GM15510 (cell line): Measurements from ENCODE around the gene SSNA1.

ENCODE experiments used
- POLR2A ChIP-seq: IDR thresholded peaks from 3 replicates; pipeline ENCODE4 v1.6.1; 2011; ENCODE audit warnings: borderline replicate concordance; ENCODE audit not compliant: insufficient read length; ENCODE audit errors: extremely low read depth

Gene SSNA1

DNA sequence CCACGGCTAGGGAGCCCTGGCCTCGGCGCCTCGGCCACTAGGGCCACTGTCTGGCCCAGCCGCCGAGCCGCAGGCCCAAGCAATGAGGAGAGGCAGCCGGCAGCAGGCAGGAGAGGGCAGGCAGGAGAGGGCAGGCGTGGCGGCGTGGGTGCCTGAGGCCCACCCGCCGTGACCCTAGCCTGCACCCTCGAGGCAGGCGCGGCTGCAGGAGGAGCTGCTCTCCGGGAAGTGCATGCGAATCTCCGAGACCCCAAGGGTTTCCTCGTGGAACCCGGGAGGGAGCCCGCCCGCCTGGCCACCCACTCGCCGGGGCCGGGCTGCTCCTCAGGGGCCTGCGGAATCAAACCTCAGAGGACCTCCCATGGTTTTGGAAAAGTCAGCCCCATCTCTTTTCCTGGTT, 40.2 kb upstream of the SSNA1 start:
- no peak for TF ChIP-seq POLR2A

DNA sequence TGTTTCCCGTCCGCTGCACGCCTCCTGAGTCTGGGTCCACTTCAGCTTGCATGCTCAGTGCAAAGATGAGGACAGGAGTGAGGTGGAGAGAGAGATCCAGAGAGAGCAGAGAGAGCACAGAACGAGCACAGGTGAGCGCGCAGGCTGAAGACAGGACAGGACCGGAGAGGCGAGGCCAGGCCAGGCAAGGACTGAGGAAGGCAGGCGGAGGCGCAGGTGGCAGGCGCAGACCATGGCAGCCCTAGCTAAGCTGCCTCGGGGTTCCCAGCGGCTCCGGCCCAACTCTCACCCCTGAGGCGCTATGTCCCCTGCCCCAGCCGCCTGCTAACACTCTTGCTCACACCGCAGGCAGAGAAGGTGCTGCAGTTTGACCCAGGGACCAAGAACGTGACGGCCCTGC, 39.8 kb upstream of the SSNA1 start:
- TF ChIP-seq POLR2A, result no peak

DNA sequence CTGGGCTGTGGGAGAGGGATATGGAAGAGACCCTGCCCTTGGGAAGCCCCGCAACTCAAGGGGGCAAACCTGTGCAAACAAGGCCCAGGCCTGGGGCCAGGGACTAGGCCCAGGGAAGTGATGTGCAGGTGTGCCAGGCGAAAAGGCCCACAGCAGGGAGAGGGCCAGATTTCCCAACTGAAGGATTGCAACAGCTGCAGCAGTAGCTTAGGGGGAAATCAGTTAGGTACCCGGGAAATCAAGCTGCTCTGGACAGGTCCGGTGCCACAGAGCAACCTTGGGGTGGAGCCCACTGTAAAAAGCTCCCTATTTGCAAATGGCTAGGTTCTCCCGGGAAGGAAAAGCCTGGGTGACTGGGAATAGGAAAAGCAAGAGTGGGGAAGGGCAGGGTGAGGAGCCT, 39.1 kb upstream of the SSNA1 start:
- no peak for TF ChIP-seq POLR2A

DNA sequence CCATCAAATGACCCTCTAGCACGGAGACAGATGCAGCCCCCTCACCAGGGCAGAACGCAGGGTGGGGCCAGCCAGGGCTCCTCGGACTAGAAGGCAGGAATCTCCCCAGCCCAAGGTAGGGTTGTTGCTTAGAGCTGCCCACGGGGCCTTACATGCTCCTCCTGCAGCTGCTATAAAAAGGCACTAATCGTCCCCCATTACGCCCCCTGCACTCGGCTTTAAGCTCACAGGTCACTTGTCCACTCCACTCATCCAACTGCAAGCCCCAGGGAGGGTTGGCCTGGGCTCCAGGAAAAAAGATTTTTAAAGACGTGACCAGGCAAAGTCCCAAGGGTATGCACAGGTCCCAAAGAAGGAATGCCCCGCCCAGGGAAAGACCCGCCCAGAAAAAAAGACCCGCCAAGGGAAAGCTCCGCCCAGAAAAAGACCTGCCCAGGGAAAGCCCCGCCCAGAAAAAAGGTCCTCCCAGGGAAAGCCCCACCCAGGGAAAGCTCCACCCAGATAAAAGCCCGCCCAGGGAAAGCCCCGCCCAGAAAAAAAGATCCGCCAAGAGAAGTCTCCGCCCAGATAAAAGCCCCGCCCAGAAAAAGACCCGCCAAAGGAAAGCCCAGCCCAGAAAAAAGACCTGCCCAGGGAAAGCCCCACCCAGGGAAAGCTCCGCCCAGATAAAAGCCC, 38.4 kb upstream of the SSNA1 start:
- TF ChIP-seq POLR2A, result no peak

DNA sequence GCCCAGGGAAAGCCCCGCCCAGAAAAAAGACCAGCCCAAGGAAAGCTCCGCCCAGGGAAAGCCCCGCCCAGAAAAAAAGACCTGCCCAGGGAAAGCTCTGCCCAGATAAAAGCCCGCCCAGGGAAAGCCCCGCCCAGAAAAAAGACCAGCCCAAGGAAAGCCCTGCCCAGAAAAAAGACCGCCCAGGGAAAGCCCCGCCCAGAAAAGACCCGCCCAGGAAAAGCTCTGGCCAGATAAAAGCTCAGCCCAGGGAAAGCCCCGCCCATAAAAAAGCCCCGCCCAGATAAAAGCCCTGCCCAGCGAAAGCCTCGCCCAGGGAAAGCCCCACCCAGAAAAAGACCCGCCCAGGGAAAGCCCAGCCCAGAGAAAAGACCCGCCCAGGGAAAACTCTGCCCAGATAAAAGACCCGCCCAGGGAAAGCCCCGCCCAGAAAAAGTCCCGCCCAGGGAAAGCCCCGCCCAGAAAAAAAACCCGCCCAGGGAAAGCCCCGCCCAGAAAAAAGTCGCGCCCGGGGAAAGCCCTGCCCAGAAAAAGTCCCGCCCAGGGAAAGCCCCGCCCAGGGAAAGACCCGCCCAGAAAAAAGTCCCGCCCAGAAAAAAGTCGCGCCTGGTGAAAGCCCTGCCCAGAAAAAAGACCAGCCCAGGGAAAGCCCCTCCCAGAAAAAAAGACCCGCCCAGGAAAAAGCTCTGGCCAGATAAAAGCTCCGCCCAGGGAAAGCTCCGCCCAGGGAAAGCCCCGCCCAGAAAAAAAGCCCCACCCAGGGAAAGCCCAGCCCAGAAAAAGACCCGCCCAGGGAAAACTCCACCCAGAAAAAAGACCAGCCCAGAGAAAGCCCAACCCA, 37.6 kb upstream of the SSNA1 start:
- no peak for TF ChIP-seq POLR2A

DNA sequence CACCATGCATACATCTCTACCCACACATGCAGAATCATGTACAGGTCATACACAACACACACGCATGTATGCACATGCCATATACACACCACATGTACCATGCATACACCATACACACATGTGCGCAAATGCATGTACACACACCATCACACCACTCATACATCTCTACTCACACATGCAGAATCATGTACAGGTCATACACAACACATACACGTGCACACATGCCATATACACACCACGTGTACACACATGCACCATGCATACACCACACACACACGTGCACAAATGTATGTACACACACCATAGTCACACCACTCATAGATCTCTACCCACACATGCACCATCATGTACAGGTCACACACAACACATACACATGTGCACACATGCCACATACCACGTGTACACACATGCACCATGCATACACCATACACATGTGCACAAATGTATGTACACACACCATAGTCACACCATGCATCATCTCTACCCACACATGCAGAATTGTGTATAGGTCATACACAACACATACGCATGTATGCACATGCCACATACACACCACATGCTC, 35.6 kb upstream of the SSNA1 start:
- no peak for TF ChIP-seq POLR2A

DNA sequence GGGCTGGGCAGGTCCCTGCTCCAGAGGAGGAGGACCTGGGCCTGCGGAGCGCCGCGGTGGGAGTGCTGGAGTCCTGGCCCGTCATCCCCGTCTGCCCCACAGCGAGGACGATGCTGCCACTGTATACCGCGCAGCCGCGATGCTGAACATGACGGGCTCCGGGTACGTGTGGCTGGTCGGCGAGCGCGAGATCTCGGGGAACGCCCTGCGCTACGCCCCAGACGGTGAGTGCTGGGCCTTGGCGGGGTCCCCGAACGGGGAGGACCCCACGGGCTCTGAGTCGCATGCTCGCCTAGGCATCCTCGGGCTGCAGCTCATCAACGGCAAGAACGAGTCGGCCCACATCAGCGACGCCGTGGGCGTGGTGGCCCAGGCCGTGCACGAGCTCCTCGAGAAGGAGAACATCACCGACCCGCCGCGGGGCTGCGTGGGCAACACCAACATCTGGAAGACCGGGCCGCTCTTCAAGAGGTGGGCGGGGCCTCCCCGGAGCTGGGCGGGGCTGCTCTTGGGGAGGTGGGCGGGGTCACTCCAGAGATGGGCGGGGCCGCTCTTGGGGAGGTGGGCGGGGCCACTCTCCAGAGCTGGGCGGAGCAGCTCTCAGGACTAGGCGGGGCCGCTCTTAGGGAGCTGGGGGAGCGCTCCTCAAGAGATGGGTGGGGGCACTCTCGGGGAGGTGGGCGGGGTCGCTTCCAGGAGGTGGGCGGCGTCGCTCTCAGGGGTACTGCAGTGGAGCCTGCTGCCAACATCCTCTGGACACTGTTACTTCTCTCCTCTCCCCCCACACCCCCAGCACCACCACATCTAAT, 31.7 kb upstream of the SSNA1 start:
- no peak for TF ChIP-seq POLR2A

DNA sequence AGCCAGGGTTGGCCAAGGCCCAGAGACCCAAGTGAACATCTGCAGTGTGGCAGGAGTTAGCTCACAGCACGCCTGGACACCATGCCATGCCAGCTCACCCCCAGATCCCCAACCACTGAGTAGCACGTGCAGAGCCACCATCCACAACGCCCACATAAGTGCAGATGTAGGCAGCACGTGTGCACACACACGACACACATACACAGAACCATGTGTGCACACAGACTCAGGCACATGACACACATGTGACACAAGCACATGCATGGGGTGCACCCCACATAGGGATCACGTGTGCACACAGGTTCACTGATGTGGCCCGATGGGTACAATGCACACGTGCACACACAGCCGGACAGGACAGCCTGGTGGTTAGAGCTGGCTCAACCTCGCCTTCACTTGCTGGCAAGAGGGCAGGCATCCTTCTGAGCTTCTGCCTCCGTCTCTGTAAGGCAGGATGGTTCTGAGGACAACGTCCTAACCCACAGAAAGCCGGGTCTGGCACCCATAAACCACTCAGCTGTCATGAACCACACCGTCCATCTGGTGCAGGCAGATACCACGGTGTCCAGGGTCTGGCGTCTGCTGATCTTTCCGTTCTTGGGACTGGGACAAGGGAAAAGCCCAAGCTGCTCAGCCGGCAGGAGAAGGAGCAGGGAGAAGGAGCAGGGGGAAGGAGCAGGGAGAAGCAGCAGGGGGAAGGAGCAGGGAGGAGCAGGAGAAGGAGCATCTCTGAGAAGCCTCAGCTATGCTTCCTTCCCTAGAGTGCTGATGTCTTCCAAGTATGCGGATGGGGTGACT, 30.7 kb upstream of the SSNA1 start:
- TF ChIP-seq POLR2A, result no peak

DNA sequence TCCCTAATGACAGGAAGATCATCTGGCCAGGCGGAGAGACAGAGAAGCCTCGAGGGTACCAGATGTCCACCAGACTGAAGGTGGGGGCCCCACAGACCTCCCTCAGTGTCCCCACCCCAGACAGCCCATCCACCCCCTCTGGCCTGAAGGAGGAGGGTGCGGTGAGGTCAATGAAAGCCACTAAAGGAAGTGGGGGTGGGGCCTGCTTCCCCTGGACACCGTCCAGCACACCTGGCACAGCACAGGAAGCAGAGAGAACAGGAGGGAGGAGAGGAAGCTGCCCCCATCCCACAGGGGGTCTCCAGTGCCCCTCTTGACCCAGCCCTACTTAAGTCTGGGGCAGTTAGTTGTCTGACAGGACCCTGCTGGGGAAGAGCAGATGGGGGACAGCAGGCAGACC, 29.9 kb upstream of the SSNA1 start:
- no peak for TF ChIP-seq POLR2A

DNA sequence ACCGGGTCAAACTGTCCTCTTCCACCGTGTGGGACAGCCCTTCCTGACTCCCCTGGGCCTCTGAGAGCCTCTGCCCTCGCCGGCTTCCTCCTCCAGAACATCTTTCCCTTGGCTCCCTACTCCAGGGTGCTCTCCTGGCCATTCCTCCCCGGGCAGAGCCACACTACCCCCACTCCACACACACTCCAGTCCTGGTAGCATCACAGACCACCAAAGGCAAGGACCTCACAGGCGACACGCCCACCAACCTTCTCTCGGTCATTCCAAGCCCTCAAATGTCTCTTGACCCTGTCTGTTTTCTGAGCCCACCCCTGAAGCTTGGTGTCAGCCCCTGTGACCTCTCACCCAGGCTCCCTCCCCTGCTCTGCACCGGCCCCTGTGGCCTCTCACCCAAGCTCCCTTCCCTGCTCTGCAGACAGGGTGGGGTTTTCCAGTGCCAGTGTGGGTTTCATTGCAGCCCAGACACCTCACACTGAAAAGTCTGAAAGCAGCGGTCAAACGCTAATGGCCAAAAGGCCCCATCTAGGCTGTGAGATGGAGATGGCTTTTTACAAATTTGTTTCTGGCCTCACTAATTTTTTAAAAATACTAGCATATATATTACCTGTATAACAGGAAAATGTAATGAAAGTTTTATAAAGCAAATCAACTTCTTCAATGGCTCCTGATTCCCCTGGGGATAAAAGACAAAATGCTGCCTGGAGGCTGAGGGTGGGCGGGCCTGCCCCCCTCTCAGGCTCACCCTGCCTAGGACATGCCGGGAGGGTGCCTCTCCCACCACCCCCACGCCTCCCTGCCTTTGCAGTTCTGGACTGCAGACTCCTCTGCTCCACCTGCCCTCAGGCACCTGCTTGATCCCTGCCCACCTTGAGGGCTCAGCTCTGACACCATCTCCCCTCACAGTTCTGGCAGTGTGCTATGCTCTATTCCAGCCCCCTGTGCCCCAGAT, 29.1 kb upstream of the SSNA1 start:
- TF ChIP-seq POLR2A, result no peak

DNA sequence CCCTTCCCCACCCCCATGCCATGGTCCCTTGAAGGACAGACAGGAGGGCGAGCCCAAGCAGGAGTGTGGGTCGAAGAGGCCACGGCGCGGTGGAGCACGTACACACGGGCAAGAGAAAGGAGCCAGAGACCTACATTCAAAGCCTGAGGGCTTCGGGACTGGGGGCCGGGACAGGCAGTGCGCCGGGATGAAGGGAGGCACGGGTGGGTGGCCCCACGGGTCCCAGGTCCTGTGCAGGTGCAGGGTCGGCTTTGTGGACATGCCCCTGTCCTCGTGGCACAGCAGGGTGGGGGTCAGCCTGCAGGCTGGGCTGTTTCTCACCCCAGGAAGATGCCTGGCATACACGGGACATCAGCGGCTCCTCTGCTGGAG, 28.4 kb upstream of the SSNA1 start:
- TF ChIP-seq POLR2A, result no peak

DNA sequence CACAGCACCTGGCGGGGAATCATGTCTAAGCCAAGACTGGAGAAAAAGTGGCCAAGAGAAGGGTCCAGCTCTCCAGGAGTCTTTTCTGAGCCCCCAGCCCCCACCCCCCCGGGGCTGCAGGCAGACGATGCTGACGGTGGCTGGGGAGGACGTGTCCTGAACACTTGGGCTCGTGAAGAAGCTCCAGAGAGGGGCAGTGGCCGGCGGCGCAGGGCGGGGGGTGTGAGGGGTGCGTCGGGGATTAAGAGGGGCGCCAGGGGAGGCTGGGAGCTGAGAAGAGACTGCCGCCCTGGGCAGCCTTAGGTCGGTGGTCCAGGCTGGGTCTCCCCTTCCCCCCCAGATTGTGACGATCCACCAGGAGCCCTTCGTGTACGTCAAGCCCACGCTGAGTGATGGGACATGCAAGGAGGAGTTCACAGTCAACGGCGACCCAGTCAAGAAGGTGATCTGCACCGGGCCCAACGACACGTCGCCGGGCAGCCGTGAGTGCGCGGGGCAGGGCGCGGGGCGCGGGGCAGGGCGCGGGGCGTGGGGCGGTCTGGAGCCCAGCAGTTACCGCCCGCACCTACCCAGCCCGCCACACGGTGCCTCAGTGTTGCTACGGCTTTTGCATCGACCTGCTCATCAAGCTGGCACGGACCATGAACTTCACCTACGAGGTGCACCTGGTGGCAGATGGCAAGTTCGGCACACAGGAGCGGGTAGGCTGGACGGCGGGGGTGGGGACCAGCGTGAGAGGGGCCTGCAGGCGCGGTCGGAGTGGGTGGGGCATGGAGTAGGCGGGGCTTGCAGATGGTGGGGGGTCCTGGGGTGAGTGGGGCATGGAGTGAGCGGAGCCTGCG, 27.5 kb upstream of the SSNA1 start:
- TF ChIP-seq POLR2A, result no peak
